Heart left ventricle (tissue), 13 donors: ENCODE data around the gene DSC1.

Source experiments
- POLR2A ChIP-seq, 2 donors: fragments of 450-650 bp; IDR thresholded peaks; one replicate each; pipeline ENCODE4 v1.6.1; 2017; ENCODE audit warnings: antibody characterized with exemption in 2 of 2, mild to moderate bottlenecking in 2 of 2, moderate library complexity in 2 of 2
- TF ChIP-seq, protein P1 (sequence below), 12 donors: fragments of 200-600 bp; sonication (generic) in 4 of 12; IDR thresholded peaks; one replicate each; pipeline versions ENCODE4 v1.5.0 to v1.8.0; 2018 to 2022; ENCODE audit warnings: antibody characterized with exemption in 12 of 12, mild to moderate bottlenecking in 5 of 12
- donor health status: ischemic (EF 13 %, LVEDD 7.1; RV severe dilation, severe dysfunction).
- donor health status: DM: no; HTN: yes; CAD: no.
- donor health status: DM: no; HTN: no; CAD: no.
- donor health status: ischemic (EF 25% LVEDD 6.9; RV normal size, moderate dysfunction).
- donor health status: ischemic (EF 25% LVEDD 5.7; RV mildly dilated, moderate dysfunction).
- donor health status: ischemic (EF 35%, LVEDD 5.7; RV mildly dilated, moderate dysfunction).
- donor health status: nonischemic (EF 11% LVEDD 7.7; RV severe dilation, severe dysfunction).
- donor health status: DM: yes; HTN: yes; CAD: no.
- donor health status: PGD.
- donor health status: ischemic (EF 29% LVEDD 5.4; RV normal size, mild dysfunction).
- donor health status: nonischemic (EF 23%, LVEDD 6.1; RV moderate dilation, normal function).

DNA sequence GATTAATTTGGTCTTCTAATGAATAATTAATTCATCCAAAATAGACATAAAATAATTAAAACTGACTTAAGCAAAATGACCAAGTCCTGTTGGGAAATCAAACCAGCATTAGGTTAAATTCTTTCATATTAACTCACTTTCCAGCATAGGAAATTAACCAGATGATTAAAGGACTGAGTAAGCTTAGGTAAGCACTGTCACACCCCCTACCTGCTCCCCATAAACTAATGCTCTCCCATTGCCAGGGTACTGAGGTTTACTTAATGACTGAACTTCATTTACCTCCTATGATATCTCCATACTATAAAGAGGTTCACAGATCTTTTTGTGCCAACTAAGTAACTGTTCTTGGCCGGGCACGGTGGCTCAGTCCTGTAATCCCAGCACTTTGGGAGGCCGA, 74.1 kb downstream of the DSC1 start:
- TF ChIP-seq, protein P1, sequence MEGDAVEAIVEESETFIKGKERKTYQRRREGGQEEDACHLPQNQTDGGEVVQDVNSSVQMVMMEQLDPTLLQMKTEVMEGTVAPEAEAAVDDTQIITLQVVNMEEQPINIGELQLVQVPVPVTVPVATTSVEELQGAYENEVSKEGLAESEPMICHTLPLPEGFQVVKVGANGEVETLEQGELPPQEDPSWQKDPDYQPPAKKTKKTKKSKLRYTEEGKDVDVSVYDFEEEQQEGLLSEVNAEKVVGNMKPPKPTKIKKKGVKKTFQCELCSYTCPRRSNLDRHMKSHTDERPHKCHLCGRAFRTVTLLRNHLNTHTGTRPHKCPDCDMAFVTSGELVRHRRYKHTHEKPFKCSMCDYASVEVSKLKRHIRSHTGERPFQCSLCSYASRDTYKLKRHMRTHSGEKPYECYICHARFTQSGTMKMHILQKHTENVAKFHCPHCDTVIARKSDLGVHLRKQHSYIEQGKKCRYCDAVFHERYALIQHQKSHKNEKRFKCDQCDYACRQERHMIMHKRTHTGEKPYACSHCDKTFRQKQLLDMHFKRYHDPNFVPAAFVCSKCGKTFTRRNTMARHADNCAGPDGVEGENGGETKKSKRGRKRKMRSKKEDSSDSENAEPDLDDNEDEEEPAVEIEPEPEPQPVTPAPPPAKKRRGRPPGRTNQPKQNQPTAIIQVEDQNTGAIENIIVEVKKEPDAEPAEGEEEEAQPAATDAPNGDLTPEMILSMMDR (IDR thresholded peaks at IDR 0.05), result no peak
- TF ChIP-seq POLR2A (IDR thresholded peaks at IDR 0.05), result no peak
